ENCODE data around the gene SDF2L1.
"Not testable (repeated sequence)": the region's sequence is repeated elsewhere in the genome, so short reads cannot be mapped to it uniquely, and the experiment has no call there.

SDF2L1 gene

GRCh38 chr22:21636629-21637218, 5.4 kb upstream of the SDF2L1 start:
- no peak for DNase-seq (ENCODE audit: low read depth)

DNA sequence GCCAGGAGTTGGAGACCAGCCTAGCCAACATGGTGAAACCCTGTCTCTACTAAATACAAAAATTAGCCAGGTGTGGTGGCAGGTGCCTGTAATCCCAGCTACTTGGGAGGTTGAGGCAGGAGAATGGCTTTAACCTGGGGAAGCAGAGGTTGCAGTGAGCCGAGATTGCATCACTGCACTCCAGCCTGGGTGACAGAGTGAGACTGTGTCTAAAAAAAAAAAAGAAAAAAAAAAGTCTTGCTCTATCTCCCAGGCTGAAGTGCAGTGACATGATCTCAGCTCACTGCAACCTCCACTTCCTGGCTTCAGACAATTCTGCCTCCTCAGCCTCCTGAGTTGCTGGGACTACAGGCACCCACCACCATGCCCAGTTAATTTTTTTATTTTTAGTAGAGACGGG, 4.7 kb upstream of the SDF2L1 start:
- DNase-seq (ENCODE audit: low read depth), result not testable (repeated sequence)

DNA sequence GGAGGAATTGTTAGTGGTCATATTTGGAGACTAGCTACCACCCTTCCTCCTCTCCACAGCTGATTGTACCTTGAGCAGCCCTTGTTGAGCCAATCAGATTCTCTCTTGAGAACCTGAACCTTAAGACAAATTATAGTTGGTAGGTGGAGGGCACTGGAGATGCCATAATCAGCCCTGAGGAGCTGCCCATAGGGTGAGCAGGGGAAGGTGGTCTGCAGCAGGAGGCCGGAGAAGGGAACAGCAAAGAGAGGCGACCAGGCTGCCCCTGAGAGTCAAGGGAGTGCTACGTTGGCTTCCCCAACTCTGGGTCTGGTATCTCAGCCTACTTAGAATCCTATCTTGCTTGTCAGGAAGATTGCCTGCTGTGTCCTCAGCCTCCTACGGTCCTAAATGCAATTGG, 2.7 kb upstream of the SDF2L1 start:
- DNase-seq (ENCODE audit: low read depth), result no peak

DNA sequence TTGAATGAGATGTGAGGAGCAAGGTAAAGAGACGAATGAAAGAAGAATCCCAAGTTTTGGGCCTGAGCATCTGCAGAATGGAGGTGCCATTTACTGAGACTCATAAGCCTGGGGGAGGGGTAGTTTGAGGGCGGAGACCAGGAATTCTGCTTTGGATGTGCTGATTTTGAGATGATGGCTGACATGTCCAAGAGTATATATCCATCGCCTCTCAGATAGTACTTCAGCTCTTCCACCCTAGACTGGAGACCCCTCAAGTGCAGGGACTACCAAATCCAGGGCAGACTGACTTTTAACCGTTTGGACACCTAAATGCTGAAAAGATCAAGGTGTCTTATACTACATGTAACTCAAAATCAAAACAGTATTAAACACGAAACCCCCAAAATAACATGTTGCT, 1.3 kb upstream of the SDF2L1 start:
- DNase-seq (ENCODE audit: low read depth), result no peak

- no peak for DNase-seq (ENCODE audit: low read depth)
Measured at GRCh38 chr22:21641417-21641788, 699 bp upstream of the SDF2L1 start.

DNA sequence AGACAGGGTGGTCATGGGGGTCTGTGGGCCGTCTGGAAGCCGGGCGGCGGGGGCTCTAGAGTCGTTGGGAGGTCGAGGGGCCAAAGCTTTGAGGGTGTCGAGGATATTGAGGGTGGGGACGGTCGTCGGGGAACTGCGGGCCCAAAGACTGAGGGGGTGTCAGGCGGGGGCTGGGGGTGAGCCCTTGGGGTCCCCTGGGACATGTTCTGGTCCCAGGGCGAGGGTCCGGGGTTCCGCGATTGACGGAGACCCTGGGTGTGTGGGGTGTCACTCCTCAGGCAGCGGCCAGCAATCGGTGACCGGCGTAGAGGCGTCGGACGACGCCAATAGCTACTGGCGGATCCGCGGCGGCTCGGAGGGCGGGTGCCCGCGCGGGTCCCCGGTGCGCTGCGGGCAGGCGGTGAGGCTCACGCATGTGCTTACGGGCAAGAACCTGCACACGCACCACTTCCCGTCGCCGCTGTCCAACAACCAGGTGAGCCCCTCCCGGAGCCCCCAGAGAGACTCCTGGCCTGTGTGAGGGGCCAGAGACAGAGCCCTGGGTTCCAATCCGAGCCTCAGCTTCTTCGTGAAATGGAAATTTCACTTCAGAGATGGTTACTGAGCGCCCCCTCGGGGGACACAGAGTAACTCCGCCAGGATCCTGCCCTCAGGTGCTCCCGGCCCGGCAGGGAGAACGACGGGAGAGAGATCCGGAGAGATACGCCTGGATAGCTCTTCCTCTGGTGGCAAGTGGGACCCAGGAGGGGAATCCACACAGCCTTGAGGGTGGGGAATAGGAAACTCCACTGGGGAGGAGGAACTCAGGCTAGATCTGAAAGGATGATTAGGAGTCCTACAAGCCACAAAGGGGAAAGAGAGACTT, 714 bp downstream of the SDF2L1 start:
- DNase-seq (ENCODE audit: low read depth), result no peak

- DNase-seq (ENCODE audit: low read depth), result no peak
Measured at GRCh38 chr22:21643533-21644357, 1.6 kb downstream of the SDF2L1 start.

DNA sequence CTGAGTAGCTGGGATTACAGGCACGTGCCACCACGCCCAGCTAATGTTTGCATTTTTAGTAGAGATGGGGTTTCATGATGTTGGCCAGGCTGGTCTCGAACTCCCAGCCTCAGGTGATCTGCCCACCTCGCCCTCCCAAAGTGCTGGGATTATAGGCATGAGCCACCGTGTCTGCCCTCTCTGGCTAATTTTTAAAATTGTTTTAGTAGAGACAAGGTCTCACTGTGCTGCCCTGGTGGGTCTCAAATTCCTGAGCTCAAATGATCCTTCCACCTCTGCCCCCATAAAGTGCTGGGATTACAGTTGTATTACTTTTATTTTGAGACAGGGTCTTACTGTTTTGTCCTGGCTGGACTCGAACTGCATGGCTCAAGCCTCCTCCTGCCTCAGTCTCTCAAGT, 3.4 kb downstream of the SDF2L1 start:
- DNase-seq (ENCODE audit: low read depth), result not testable (repeated sequence)

DNA sequence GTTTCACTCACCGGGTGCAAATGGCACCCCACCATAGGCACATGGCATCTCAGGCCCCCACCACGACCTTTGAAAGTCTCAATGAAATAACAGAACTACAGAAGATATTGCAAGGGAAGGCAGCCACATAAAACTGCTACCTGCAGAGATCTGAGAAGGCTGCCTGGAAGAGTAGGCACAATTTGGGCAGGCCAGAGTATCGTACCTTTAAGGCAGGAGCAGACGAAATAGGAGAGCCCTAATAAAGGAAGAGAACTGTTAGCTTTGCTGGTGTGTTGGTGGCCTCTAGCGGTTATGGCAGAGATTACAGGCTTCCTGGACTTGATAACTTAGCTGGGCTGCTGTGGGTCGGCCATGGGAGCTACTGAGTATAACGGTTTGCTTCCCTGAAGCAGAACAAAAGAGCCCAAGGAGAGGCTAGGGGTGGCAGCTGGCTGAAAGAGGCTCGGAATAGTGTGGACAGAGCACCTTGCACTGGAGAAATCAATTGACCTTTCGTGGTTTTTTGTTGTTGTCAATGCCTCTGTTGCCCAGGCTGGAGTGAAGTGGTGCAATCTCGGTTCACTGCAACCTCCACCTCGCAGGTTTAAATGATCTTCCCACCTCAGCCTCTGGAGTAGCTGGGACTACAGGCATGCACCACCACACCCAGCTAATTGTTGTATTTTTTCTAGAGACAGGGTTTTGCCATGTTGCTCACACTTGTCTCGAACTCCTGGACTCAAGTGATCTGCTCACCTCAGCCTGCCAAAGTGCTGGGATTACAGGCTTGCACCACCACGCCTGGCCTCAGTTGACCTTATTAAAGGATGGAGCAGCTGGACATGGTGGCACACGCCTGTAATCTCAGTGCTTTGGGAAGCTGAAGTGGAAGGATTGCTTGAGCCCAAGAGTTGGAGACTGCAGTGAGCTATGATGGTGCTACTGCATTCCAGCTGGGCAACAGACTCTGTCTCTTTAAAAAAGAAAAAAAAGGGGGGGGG, 4.8 kb downstream of the SDF2L1 start:
- peak; percentile 62 for DNase-seq (ENCODE audit: low read depth)

GRCh38 chr22:21650280-21650679, 8.2 kb downstream of the SDF2L1 start:
- no peak for DNase-seq (ENCODE audit: low read depth)

DNA sequence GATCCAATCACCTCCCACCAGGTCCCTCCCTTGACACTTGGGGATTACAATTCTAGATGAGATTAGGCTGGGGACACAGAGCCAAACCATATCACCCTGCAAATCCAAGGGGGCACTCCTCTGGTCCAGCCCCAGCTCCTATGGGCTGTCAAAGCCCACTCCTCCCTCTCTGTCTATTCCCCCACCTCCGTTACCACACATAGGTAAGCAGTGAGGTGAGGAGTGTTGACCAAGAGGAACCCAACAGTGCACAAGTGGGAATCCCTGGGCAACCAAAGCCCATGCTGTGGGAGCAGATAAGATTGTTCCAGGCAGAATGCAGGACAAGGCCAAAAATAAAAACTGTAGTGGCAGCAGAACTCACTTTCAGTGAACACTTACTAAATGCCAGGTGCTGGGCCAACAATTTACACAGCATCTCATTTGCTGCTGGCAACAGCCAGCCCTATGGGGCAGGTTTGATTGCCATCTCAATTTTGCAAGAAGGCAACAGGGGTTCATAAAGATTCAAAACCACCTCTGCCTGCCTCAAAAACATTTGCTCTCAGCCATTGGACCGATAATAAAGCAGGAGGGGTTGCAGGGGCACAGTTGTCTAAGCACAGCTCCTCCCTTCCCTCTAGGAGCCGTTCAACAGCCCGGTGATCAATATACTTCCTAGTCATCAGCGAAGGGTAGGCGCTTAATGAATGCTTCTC, 8.9 kb downstream of the SDF2L1 start:
- no peak for DNase-seq (ENCODE audit: low read depth)

DNA sequence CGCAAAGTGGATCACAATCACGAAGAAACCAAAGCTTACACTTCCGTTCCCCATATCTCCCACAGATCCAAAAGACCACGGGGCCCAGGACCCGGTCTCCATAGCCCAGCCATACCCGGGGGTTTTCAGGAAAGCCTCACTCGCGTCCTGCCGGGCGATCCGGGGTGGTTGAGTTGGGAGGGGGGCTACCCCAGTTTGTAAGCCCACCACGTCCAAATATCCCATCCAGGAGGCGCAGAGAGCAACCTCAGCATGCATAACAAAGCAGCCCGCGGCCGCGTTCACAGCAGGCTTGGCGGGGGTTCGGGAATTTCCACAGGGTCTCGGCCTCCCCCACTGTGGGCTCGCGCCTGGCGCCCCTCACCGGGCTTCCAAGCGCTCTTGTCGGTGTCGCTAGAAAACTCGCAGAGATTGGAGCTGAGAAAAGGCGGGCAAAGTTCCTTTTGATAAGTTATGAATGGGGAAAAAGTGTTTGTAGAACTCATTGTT, 9.5 kb downstream of the SDF2L1 start:
- DNase-seq (ENCODE audit: low read depth), result no peak

GRCh38 chr22:21652010-21652546, 10.0 kb downstream of the SDF2L1 start:
- DNase-seq (ENCODE audit: low read depth), result peak; percentile 67

DNA sequence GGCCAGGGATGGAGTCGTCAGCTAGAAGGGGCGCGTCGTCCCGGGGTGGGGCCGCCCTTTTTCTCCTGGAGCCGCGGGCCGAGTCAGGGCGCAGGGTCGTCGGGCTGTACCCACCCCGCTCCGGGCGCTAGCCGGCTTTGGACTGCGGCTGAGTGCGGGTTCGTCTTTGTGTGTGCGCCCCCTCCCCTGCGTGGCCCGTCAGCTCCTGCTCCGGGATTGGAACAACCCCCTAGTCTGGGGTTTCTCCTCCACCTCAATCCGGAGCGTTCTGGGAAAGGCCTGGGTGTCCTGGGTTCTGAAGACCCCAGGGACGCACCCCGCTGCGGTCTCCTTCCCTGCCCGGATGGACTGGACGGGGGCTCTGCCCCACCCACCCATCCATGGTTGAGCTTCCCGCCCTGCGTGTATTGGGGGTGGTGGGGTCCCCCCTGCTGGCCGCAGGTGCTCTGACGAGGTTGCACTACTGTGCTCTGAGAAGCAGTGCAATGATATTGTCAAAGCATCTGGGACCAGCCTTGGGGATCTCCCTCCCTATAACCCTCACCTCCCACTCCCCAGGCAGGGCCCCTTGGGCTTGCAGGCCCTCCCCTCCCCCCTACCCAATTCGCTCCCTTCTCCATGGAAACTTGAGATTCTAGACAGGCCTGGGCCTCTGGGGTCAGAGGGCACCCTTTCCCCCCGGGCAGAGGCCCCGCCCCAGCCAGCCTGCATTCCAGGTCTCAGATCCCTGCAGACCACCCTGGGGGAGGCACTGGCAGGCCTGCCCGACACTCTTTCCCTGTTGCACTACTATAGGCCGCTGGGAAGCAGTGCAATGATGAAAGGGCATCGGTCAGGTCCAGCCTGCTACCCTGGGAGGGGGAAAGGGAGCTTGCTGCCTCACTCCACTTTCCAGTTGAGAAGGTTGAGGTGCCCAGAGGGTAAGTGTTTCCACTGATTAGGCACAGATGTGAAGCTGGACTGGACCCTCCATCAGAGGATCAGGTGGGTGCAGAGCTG, 10.7 kb downstream of the SDF2L1 start:
- no peak for DNase-seq (ENCODE audit: low read depth)

DNA sequence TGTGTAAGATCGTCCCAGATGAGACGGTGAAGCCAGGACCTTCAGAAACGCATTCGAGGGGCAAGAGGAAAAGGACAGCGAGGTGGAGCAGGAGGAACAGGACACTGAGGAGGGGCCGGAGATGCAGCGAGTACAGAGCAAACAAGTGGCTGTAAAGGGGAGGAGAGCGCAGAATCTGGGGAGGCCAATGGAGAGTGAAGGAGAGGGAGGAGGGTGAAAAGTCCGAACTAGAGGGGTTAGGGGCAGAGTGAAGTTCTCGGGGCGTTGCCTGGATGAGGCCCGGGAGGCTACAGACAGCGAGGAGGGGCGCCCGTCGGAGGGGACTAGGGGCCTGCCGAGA, 14.9 kb downstream of the SDF2L1 start:
- DNase-seq (ENCODE audit: low read depth), result no peak

- no peak for DNase-seq (ENCODE audit: low read depth)
Measured at GRCh38 chr22:21657360-21658032, 15.4 kb downstream of the SDF2L1 start.

GRCh38 chr22:21659864-21660525, 17.9 kb downstream of the SDF2L1 start:
- no peak for DNase-seq (ENCODE audit: low read depth)

GRCh38 chr22:21660904-21661303, 18.8 kb downstream of the SDF2L1 start:
- DNase-seq (ENCODE audit: low read depth), result no peak

All from GM04504 (cell line).